ENCODE data around the gene CKS1B. TPM values are rescaled to one million over a fixed set of nuclear protein-coding genes. Genes with fewer than 3 reads are reported as not detected.
A peak's percentile ranks its signal among the peaks of the same experiment; 100 is the strongest.

The CKS1B gene
- total and polyA plus RNA-seq, 7 experiments from 2014 or later: 8.4 to 105 (median 10.9) TPM

DNA sequence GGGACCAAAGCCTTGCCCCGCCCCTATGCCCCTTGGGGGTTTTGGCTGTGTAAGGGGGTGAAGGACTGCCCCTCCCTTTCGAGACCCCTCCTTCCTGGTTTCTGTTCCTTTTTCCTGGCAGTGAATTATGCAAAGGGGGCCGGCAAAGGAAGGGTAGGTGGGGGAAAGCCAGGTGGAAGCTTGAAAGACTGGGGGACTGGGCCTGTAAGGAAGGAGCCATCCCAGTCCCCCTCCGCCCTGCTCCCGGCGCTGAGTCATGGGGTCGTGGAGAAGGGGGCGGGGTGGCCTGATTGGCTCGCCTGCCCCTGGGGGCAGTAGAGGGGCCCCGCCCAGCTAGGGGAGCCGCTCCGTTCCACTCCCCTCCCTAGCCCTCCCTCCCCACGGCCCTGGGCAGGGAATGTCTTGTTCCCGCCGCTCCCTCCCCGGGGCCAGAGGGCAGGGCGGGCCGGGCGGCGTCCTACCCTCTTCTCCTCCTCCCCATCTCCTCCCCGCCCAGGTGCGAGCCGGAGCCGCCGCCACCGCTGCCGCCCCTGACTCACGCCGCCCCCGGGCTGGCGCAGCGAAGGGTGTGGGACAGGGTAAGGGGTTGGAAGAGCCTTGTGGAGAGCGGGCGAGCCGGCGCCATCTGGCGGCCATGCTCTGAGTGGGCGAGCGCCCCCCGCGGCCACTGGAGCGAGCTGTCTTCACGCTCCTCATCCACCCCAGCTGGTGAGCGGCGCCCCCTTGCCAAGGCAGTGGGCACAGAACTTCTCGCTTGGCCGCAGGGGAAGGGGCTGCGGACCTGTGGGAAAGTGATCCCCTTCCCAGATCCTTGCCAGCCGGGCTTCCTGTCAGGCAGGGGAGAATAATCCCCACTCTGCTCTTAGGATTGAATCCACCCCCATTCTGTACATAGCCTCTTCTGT, 42.8 kb downstream of the CKS1B start:
- peak; percentile 98 for ATAC-seq
- peak; percentile 85 to 93 (median 89) for DNase-seq
- H3K9me3 Mint-ChIP-seq: peaks cover 0 to 3% (median 0%) of the 10 kb centered on the region in 11 donors
- Histone ChIP-seq H3K9me3 (ENCODE audit: control insufficient read depth in 2 of 3, low read length in 3 of 3) (no peaks in the 10 kb centered on the region), H3K4me3 (ENCODE audit: low read length) (peak overlapping the region; percentile 50), H3K27ac (ENCODE audit: low read depth, low read length) (peak overlapping the region; percentile 83), H3K27me3 (ENCODE audit: control insufficient read depth in 2 of 2, insufficient read depth in 2 of 2, low read length in 2 of 2) (no peaks in the 10 kb centered on the region), H3K4me1 (ENCODE audit: control insufficient read depth in 2 of 2, insufficient read depth in 2 of 2, low read length in 2 of 2) (peaks cover 38 to 65% of the 10 kb centered on the region in 2 donors), H3K36me3 (ENCODE audit: control insufficient read depth in 2 of 3, insufficient read depth in 3 of 3, low read length in 3 of 3) (peaks cover 0 to 26% (median 0%) of the 10 kb centered on the region in 3 experiments)
- peak overlapping the region; percentile 38 to 98 (median 94) for H3K27ac Mint-ChIP-seq
- H3K36me3 Mint-ChIP-seq: peaks cover 0 to 33% (median 4%) of the 10 kb centered on the region in 5 donors
- CTCF ChIA-PET: interaction anchor here (0.6 to 13.9 kb wide), 21 partner anchors 8 to 458 kb away, joined by 3 to 291 read pairs (median 4); partner anchors contain the start of genes ADAM15, CKS1B, FLAD1 and LENEP
- no peaks in the 10 kb centered on the region for H3K27me3 Mint-ChIP-seq
- peak overlapping the region; percentile 51 to 84 (median 70) for H3K4me3 Mint-ChIP-seq
- POLR2A ChIA-PET: interaction anchor here (0.8 to 13.8 kb wide), 15 partner anchors 16 to 458 kb away, joined by 3 to 270 read pairs (median 6); partner anchors contain the start of genes FLAD1, LENEP, PBXIP1 and PMVK
- H3K4me1 Mint-ChIP-seq: peaks cover 38 to 83% (median 71%) of the 10 kb centered on the region in 7 donors
- intact Hi-C loops (cut with micrococcal nuclease): loop anchor here (1.0 to 5.0 kb wide), 16 partner anchors 11 to 538 kb away; partner anchors contain the start of genes FLAD1 (in 2 of the 2), PYGO2 (in 2 of the 2), ADAM15 (in 1 of the 2) and ADAR (in 1 of the 2)

DNA sequence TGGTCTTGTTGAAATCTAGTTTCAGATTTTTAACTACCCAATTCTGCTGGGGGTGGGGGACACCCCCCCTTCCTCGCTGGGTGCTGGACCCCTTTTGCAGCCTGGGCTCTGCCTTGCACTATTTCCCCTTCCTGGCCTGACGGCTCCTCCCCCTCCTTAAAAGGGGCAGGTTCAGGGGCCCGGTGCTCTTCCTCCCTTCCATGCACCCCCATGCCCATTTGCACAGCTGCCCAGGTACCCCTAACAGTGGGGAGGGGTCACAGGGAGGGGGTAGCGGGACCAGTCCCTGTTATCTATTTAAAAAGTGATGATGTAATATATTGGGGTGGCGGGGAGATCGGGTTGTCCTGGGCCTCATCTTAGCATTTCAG, 43.5 kb downstream of the CKS1B start:
- no peaks in the 10 kb centered on the region for H3K9me3 ChIP-seq (ENCODE audit: control insufficient read depth in 2 of 3, low read length in 3 of 3)
- CTCF ChIA-PET: interaction anchor here (0.6 to 13.9 kb wide), 16 partner anchors 9 to 458 kb away, joined by 3 to 291 read pairs (median 10); partner anchors contain the start of genes ADAM15, CKS1B, FLAD1 and LENEP
- H3K4me3 ChIP-seq (ENCODE audit: low read length): peak overlapping the region; percentile 50
- Mint-ChIP-seq H3K27me3 (no peaks in the 10 kb centered on the region), H3K4me1 (peaks cover 35 to 81% (median 69%) of the 10 kb centered on the region in 7 donors), H3K27ac (peak overlapping the region; percentile 38 to 98 (median 83)), H3K9me3 (peaks cover 0 to 3% (median 0%) of the 10 kb centered on the region in 11 donors), H3K36me3 (peaks cover 0 to 27% (median 4%) of the 10 kb centered on the region in 5 donors), H3K4me3 (peak overlapping the region in 9 of 10 donors; percentile 39 to 84 (median 68))
- POLR2A ChIA-PET: interaction anchor here (0.8 to 13.8 kb wide), 12 partner anchors 15 to 458 kb away, joined by 3 to 270 read pairs (median 11); partner anchors contain the start of genes FLAD1, LENEP, PBXIP1 and PMVK
- H3K36me3 ChIP-seq (ENCODE audit: control insufficient read depth in 2 of 3, insufficient read depth in 3 of 3, low read length in 3 of 3): peaks cover 0 to 26% (median 0%) of the 10 kb centered on the region in 3 experiments
- ATAC-seq (no peak), DNase-seq (no peak)
- H3K27me3 ChIP-seq (ENCODE audit: control insufficient read depth in 2 of 2, insufficient read depth in 2 of 2, low read length in 2 of 2): no peaks in the 10 kb centered on the region
- H3K27ac ChIP-seq (ENCODE audit: low read depth, low read length): peak overlapping the region; percentile 83
- intact Hi-C loops (cut with micrococcal nuclease): loop anchor here (1.0 to 5.0 kb wide), 16 partner anchors 12 to 539 kb away; partner anchors contain the start of genes FLAD1 (in 2 of the 2), PYGO2 (in 2 of the 2), ADAM15 (in 1 of the 2) and ADAR (in 1 of the 2)
- peaks cover 35 to 59% of the 10 kb centered on the region in 2 donors for H3K4me1 ChIP-seq (ENCODE audit: control insufficient read depth in 2 of 2, insufficient read depth in 2 of 2, low read length in 2 of 2)

GRCh38 chr1:155018617-155019348, 44.3 kb downstream of the CKS1B start:
- ChIA-PET CTCF (interaction anchor here (1.0 to 13.9 kb wide), 7 partner anchors 20 to 66 kb away, joined by 3 to 291 read pairs (median 18); partner anchors contain the start of genes FLAD1, LENEP, PBXIP1 and PYGO2), POLR2A (interaction anchor here (0.6 to 13.8 kb wide), 9 partner anchors 18 to 126 kb away, joined by 3 to 270 read pairs (median 5); partner anchors contain the start of genes FLAD1, LENEP, PBXIP1 and PMVK)
- no peaks in the 10 kb centered on the region for H3K9me3 ChIP-seq (ENCODE audit: control insufficient read depth in 2 of 3, low read length in 3 of 3)
- Mint-ChIP-seq H3K27ac (peak overlapping the region; percentile 25 to 98 (median 80)), H3K27me3 (no peaks in the 10 kb centered on the region), H3K9me3 (peaks cover 0 to 3% (median 0%) of the 10 kb centered on the region in 11 donors), H3K4me1 (peaks cover 34 to 76% (median 64%) of the 10 kb centered on the region in 7 donors), H3K36me3 (peaks cover 0 to 20% (median 4%) of the 10 kb centered on the region in 5 donors), H3K4me3 (peak overlapping the region in 2 of 10 donors; percentile 5 to 11)
- H3K27ac ChIP-seq (ENCODE audit: low read depth, low read length): peak overlapping the region; percentile 39
- H3K4me3 ChIP-seq (ENCODE audit: low read length): no peak overlapping the region
- intact Hi-C loops (cut with micrococcal nuclease): loop anchor here in 1 of 2 donors (5.0 kb wide), 2 partner anchors 34 to 411 kb away; partner anchors contain the start of genes ADAM15 and ADAR
- H3K4me1 ChIP-seq (ENCODE audit: control insufficient read depth in 2 of 2, insufficient read depth in 2 of 2, low read length in 2 of 2): peaks cover 27 to 52% of the 10 kb centered on the region in 2 donors
- peaks cover 0 to 26% (median 0%) of the 10 kb centered on the region in 3 experiments for H3K36me3 ChIP-seq (ENCODE audit: control insufficient read depth in 2 of 3, insufficient read depth in 3 of 3, low read length in 3 of 3)
- no peaks in the 10 kb centered on the region for H3K27me3 ChIP-seq (ENCODE audit: control insufficient read depth in 2 of 2, insufficient read depth in 2 of 2, low read length in 2 of 2)
- no peak for ATAC-seq
- no peak for DNase-seq

DNA sequence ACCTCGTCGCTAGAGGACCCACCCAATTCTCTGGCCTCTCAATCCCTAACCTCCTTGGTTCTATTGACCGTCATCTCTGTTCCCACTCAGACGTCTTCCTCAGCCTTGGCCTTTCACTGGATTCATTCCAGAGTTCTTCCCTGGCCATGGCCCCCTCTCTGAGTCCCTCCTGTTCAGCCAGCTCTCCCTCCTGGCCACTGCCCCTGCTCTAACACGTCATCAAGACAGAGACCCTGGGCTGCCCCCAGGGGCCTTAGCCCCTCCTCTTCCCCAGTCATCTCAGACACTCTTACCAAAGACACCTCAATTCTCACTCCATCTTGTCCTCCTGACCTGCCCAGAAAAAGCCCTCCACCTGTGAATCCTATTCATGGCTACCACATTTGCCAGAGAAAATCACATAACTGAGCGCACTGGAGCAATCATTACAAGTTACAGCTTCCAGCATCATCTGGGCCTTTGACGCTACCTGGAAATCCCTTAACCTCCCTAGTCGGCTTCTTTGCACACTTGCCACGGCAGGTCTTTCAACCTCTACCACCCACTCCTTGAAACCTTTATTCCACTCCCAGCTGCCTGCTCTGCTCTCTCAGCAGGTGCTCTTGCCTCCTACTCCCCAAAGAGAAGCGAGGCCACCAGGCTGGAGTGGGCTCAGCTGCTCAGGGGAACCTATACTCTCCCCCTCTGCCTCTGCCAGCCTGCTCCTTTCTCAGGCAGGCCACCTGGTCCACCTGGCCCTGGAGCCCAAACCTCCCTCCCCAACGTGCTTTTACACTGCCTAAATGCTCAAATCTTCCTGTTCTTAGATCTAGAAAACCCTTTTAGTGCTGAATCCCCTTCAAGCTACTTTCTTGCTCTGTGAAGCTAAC, 45.1 kb downstream of the CKS1B start:
- intact Hi-C loops (cut with micrococcal nuclease): loop anchor here in 1 of 2 donors (5.0 kb wide), 2 partner anchors 33 to 412 kb away; partner anchors contain the start of genes ADAM15 and ADAR
- Histone ChIP-seq H3K27me3 (ENCODE audit: control insufficient read depth in 2 of 2, insufficient read depth in 2 of 2, low read length in 2 of 2) (no peaks in the 10 kb centered on the region), H3K4me1 (ENCODE audit: control insufficient read depth in 2 of 2, insufficient read depth in 2 of 2, low read length in 2 of 2) (peaks cover 19 to 43% of the 10 kb centered on the region in 2 donors), H3K36me3 (ENCODE audit: control insufficient read depth in 2 of 3, insufficient read depth in 3 of 3, low read length in 3 of 3) (peaks cover 0 to 20% (median 0%) of the 10 kb centered on the region in 3 experiments), H3K27ac (ENCODE audit: low read depth, low read length) (peak overlapping the region; percentile 39), H3K9me3 (ENCODE audit: control insufficient read depth in 2 of 3, low read length in 3 of 3) (no peaks in the 10 kb centered on the region), H3K4me3 (ENCODE audit: low read length) (no peak overlapping the region)
- Mint-ChIP-seq H3K9me3 (peaks cover 0 to 4% (median 0%) of the 10 kb centered on the region in 11 donors), H3K36me3 (peaks cover 0 to 19% (median 0%) of the 10 kb centered on the region in 5 donors), H3K27ac (peak overlapping the region; percentile 36 to 98 (median 91)), H3K4me3 (peak overlapping the region in 5 of 10 donors; percentile 5 to 75 (median 12)), H3K4me1 (peaks cover 34 to 67% (median 56%) of the 10 kb centered on the region in 7 donors), H3K27me3 (no peaks in the 10 kb centered on the region)
- ChIA-PET POLR2A (interaction anchor here (0.7 to 13.8 kb wide), 4 partner anchors 19 to 65 kb away, joined by 3 to 270 read pairs (median 70); partner anchors contain the start of genes FLAD1, LENEP, PBXIP1 and ZBTB7B), CTCF (interaction anchor here (0.6 to 13.9 kb wide), 9 partner anchors 21 to 148 kb away, joined by 3 to 291 read pairs (median 3); partner anchors contain the start of genes LENEP, PBXIP1, PYGO2 and ZBTB7B)
- ATAC-seq (no peak), DNase-seq (no peak)

Data from naive thymus-derived CD4-positive, alpha-beta T cell (primary cell).